ENCODE measurements around the gene KCNQ1.

Gene KCNQ1

DNA sequence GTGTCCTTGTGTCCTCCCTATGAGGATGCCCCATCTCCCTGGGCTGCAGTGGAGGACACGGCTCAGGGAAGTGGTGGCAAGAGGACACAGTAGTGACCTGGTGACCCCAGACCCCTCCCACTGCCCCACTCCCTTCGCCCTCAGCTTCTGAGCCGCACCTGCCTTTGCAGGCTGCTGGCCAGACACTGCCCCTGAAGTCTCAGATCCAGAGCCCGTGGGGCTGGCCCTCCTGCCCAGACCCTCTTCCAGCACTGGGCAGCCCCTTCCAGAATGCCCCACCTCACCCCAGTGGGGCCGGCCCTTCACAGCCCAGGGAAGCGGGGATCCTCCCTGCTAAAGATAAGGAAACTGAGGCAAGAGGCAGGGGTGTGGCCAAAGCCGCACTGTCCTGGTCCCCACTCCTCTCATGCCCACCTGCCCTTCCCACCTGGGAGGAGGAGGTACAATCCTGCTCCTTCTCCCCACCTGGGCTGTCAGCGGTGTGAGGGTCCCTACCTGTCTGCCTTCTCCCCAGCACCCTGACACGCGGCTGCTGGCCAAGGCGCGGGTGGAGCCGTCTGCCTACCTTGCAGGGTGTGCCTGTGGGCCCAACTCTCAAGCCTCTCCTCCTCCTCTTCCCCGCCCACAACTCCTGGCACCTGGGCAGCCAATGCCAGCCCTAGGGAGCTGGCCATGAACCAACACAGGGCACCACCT lies 17.8 kb upstream of the KCNQ1 start:
- Mint-ChIP-seq H3K9me3 (no peaks in the 10 kb centered on the region), H3K27me3 (ENCODE audit: low read depth) (no peaks in the 10 kb centered on the region), H3K36me3 (ENCODE audit: low read depth) (no peaks in the 10 kb centered on the region), H3K4me3 (no peak overlapping the region), H3K27ac (no peak overlapping the region), H3K4me1 (ENCODE audit: low read depth) (no peaks in the 10 kb centered on the region)

DNA sequence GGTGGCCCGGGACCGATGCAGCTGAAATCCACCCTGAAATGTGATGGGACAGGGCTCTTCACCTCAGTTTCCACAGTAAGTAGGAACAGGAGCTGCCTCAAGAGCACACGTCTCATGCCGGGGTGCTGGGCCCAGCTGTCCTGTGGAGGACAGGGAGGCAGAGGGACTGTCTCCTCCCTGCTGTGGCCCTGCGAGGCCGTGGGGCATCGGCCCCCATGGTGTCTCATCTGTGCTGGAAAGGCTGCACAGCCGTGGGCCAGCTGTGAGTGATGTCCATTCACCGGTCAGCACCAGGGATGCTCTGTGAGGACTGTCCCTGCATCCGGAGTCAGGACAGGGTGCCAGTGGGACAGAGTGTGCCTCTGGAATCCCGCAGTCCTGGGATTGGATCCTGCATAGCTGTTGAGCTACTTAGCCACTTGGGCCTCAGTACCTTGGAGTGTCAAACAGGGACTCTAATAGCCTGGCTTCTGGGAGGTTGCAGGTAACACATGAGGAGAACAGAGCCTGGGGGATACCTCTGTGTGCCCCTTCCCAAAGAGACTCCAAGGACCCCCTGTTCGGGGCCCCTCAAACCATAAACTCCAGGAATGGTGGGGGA lies 17.0 kb upstream of the KCNQ1 start:
- Mint-ChIP-seq H3K36me3 (ENCODE audit: low read depth) (no peaks in the 10 kb centered on the region), H3K4me1 (ENCODE audit: low read depth) (no peaks in the 10 kb centered on the region), H3K27ac (no peak overlapping the region), H3K9me3 (no peaks in the 10 kb centered on the region), H3K27me3 (ENCODE audit: low read depth) (no peaks in the 10 kb centered on the region), H3K4me3 (no peak overlapping the region)

DNA sequence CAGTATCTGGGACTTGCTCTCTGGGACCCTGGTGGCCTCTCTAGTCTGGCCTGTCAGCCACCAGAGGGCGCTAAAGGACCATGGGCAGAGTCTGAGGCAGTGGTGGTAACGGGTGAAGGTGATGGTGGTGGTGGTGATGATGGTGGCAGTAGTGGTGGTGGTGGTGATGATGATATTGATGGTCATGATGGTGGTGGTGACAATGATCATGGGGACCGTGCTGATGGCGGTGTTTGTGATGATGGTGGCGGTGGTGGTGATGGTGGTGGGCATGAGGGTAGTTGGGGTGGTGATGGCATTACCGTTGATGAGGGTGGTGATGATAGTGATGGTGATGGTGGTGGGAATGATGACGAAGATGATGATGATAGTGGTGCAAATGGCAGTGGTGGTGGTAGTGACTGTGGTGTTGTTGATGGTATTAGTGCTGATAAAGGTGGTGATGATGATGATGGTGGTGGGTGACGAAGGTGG lies 16.4 kb upstream of the KCNQ1 start:
- no peak overlapping the region for H3K27ac Mint-ChIP-seq
- H3K4me1 Mint-ChIP-seq (ENCODE audit: low read depth) = no peaks in the 10 kb centered on the region
- no peaks in the 10 kb centered on the region for H3K9me3 Mint-ChIP-seq
- H3K27me3 Mint-ChIP-seq (ENCODE audit: low read depth) = no peaks in the 10 kb centered on the region
- no peak overlapping the region for H3K4me3 Mint-ChIP-seq
- no peaks in the 10 kb centered on the region for H3K36me3 Mint-ChIP-seq (ENCODE audit: low read depth)

DNA sequence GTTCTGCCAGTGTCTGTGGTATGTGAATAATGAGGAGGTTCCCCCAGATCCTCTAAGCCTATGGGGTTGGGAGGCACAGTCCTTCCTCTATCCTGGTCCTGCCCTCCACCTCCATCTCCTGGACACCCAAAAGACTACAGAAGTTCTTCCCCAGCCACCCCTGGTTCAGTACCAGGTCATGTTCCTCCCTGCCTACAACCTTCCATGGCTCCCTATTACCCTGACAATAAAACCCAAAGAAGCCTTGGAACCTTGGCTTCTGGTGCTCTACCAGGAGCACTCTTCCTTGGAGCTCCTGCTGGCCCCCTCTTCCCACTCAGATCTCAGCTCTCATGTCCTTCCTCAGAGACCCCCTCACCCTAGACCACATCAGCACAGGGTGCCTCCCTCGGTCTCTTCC lies 13.4 kb upstream of the KCNQ1 start:
- H3K27ac Mint-ChIP-seq = no peak overlapping the region
- no peaks in the 10 kb centered on the region for H3K36me3 Mint-ChIP-seq (ENCODE audit: low read depth)
- no peak overlapping the region for H3K4me3 Mint-ChIP-seq
- H3K27me3 Mint-ChIP-seq (ENCODE audit: low read depth) = no peaks in the 10 kb centered on the region
- no peaks in the 10 kb centered on the region for H3K4me1 Mint-ChIP-seq (ENCODE audit: low read depth)
- no peaks in the 10 kb centered on the region for H3K9me3 Mint-ChIP-seq

DNA sequence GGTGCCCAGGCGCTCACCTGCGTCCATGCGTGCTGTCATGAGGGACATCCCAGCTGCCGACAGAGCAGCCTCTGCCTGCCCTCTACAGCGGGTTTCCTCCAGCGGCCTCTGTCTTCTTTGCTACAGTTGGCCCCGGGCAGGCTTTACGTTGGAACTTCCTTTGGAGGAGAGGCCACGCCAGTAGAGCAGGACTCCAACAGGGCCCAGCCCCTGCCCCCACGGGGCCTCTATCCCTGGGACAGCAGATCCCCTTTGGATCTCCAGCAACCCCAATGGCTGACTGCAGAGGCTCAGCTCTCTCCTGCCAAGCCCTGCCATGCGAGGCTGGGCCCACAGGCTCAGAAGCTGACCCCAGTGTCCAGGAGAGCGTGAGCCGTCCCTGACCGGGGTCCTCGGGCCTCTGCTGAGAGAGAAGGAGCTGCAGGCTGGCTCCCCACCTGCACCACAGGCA lies 12.6 kb upstream of the KCNQ1 start:
- Mint-ChIP-seq H3K36me3 (ENCODE audit: low read depth) (no peaks in the 10 kb centered on the region), H3K4me3 (no peak overlapping the region), H3K27me3 (ENCODE audit: low read depth) (no peaks in the 10 kb centered on the region), H3K27ac (no peak overlapping the region), H3K9me3 (no peaks in the 10 kb centered on the region), H3K4me1 (ENCODE audit: low read depth) (no peaks in the 10 kb centered on the region)

DNA sequence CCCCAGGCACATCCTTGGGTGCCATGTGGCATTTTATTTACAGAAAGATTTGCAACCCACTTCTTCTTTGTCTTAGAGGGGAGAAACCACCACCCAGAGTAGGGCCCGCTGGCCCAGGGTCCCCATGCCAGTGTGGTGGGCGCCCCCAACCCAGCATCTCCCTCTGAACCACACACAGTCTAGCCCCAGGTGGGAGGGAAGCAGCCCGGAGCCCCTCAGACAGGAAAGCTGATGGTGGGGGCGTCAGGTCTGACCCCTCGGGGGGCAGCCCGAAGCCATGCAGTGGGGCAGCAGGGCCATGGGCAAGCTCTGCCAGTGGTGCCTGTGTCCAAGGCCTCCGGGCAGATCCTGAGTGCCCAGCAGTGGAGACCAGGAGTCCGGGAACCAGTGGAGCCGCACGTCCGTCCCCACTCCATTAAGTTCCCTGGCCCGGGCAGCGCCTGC lies 12.2 kb upstream of the KCNQ1 start:
- Mint-ChIP-seq H3K36me3 (ENCODE audit: low read depth) (no peaks in the 10 kb centered on the region), H3K4me1 (ENCODE audit: low read depth) (no peaks in the 10 kb centered on the region), H3K27me3 (ENCODE audit: low read depth) (no peaks in the 10 kb centered on the region), H3K27ac (no peak overlapping the region), H3K4me3 (no peak overlapping the region), H3K9me3 (no peaks in the 10 kb centered on the region)

DNA sequence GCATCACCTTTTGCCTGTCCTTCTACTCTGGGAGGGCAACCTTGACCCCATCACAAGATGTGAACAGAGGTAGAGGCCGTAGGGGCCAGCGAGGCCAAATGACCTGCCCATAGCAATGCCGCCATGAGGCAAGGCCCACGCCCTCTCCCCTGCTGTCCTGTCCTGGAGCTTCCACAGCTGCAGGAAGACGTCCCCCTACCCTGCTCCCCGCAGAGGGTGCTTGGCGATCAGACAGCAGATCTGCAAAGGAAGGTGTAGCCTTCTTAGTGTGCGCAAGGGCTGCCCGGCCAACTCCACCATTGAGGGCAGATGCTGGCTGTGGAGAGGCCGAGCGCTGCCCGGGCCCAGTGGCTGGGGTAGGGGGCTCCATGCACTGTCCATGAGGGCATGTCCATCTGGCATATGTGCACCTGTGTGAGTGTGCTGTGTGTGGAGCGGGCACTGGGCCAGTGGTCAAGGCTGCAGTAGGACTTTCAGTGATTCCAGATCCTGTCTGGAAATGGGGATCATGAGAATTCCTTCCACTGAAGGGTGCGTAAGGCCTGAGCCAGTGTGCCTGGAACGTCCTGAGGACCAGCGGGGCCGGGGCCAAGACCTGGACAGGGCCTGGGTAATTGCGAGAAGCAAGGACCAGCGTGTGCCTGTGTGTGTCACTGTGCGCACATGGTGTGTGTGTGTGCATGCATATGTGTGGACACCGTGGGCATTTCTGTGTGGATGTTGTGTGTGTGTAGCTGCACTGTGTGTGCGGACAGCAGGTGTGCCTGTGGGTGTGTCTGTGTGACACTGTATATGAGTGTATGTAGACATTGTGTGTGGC lies 11.5 kb upstream of the KCNQ1 start:
- Mint-ChIP-seq H3K27me3 (ENCODE audit: low read depth) (no peaks in the 10 kb centered on the region), H3K4me1 (ENCODE audit: low read depth) (no peaks in the 10 kb centered on the region), H3K27ac (no peak overlapping the region), H3K9me3 (no peaks in the 10 kb centered on the region), H3K36me3 (ENCODE audit: low read depth) (no peaks in the 10 kb centered on the region), H3K4me3 (no peak overlapping the region)

DNA sequence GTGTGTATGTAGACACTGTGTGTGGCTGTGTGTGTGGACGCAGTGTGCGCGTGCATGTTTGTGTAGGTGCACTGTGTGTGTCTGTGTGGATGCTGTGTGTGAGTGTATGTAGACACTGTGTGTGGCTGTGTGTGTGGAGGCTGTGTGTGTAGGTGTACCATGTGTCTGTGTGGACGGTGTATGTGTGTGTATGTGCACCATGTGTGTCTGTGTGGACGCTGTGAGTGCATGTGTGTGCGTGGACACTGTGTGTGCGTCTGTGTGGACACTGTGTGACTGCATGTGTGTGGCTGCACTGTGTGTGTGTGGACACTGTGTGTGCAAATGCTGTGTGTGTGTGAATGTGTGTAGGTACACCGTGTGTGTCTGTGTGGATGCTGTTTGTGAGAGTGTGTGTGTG lies 10.8 kb upstream of the KCNQ1 start:
- Mint-ChIP-seq H3K9me3 (no peaks in the 10 kb centered on the region), H3K36me3 (ENCODE audit: low read depth) (no peaks in the 10 kb centered on the region), H3K4me1 (ENCODE audit: low read depth) (no peaks in the 10 kb centered on the region), H3K27ac (no peak overlapping the region), H3K27me3 (ENCODE audit: low read depth) (peaks cover 3% of the 10 kb centered on the region), H3K4me3 (no peak overlapping the region)

DNA sequence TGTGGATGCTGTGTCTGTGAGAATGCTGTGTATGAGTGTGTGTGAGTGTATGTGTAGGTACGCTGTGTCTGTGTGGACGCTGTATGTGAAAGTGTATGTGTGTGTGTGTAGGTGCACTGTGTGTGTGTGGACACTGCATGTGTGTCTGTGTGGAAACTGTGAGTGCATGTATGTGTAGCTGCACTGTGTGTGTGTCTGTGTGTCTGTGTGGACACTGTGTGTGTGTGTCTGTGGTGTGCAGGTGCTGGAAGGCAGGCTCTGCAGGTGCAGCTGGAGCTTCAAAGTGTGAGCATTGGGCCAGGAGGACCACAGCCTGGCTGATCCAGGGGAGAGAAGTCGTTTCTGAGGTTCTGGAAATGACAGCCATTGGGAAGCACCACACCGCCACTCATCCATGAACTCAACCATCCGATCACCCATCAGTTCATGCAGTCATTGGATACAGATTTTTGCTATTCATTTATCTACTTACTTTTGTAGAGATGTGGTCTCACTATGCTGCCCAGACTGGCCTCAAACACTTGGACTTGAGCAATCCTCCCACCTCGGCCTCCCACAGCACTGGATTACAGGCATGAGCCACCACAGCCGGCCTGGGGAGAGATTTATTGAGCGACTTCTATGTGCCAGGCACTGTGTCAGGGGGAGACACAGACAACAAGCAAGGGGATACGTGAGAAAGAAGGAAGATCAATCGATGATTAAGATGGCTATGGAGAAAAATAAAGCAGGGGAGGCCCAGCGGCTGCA lies 10.1 kb upstream of the KCNQ1 start:
- Mint-ChIP-seq H3K9me3 (no peaks in the 10 kb centered on the region), H3K4me1 (ENCODE audit: low read depth) (no peaks in the 10 kb centered on the region), H3K4me3 (no peak overlapping the region), H3K27me3 (ENCODE audit: low read depth) (peaks cover 3% of the 10 kb centered on the region), H3K27ac (no peak overlapping the region), H3K36me3 (ENCODE audit: low read depth) (no peaks in the 10 kb centered on the region)

DNA sequence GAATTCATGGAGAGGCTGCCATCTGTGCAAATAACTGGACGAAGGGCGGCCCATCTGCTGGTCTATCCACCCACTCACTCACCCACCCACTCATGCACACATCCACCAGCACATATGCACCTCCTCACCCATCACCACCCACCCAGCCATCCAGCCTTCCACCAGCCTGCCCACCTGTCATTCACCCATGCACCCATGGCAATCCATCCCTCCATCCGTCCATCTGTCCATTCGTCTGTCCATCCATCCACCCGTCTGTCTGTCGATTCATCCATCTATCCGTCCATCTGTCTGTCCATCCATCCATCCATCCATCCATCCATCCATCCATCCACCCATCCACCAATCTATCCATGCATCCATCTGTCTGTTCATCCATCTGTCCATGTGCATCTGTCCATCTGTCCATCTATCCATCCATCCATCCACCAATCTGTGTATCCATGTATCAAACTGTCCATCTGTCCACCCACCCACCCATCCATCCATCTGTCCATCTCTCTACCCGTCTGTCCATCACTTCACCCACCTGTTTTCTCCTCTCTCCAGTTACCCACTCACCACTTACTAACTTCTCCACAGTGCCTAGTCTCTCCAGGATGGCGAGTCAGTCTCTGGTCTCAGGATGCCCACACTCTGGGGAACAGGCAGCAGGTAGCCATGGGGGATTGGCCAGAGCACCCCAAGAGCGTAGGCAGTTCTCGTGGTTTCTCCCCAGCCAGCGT lies 9.4 kb upstream of the KCNQ1 start:
- no peak overlapping the region for H3K27ac Mint-ChIP-seq
- H3K27me3 Mint-ChIP-seq (ENCODE audit: low read depth) = peaks cover 5% of the 10 kb centered on the region
- H3K9me3 Mint-ChIP-seq = no peaks in the 10 kb centered on the region
- no peak overlapping the region for H3K4me3 Mint-ChIP-seq
- no peaks in the 10 kb centered on the region for H3K36me3 Mint-ChIP-seq (ENCODE audit: low read depth)
- no peaks in the 10 kb centered on the region for H3K4me1 Mint-ChIP-seq (ENCODE audit: low read depth)

DNA sequence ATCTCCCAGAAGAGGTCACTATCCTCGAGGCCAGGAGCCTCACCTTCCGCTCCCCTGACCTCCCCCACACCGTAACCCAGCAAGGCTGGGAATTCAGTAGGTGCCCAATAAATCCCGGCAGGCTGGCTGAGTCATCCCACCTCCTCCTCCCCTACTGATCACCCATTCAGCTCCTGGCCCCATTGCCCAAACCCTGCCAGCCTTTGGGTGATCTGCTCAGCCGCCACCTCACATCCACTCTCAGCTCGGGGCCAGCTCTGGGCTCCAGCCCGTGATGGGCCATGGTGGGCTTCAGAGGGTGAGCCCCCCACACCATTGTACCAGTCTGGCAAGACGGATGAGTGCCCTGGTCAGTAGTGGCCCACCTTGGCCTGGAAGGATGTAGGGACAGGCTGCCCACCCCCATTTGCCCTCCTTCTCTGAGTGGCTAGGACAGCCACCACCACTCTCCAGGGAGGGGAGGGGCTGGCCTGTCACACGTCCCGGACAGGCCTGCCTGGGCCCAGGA lies 8.7 kb upstream of the KCNQ1 start:
- Mint-ChIP-seq H3K4me1 (ENCODE audit: low read depth) (no peaks in the 10 kb centered on the region), H3K27me3 (ENCODE audit: low read depth) (peaks cover 6% of the 10 kb centered on the region), H3K27ac (no peak overlapping the region), H3K9me3 (no peaks in the 10 kb centered on the region), H3K36me3 (ENCODE audit: low read depth) (no peaks in the 10 kb centered on the region), H3K4me3 (no peak overlapping the region)

DNA sequence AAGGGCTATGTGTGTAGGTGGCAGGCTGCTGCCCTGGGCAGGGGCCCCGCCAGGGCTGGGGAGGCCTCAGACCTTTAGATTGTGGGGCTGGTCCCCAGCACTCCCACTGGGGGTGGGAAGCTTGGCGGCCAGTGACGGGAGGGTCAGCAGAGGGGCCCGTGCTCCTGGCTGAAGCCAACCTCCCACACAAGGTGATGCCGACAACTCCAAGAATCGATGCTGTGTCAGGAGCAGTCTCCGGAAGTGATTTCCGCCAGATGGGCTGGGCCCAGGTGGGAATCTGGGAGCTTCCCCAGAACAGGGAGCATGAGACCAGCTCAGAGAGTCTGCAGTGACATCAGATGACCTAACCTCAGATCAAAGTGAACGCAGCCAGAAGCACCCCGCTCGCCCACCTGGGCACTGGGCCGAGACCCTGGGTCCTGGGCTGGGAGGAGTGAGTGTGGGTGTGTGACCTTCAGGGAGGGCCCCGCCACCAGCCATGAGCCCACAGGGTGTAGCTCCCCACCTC lies 8.2 kb upstream of the KCNQ1 start:
- no peaks in the 10 kb centered on the region for H3K4me1 Mint-ChIP-seq (ENCODE audit: low read depth)
- no peaks in the 10 kb centered on the region for H3K9me3 Mint-ChIP-seq
- no peak overlapping the region for H3K4me3 Mint-ChIP-seq
- H3K36me3 Mint-ChIP-seq (ENCODE audit: low read depth) = no peaks in the 10 kb centered on the region
- no peak overlapping the region for H3K27ac Mint-ChIP-seq
- H3K27me3 Mint-ChIP-seq (ENCODE audit: low read depth) = peaks cover 6% of the 10 kb centered on the region

DNA sequence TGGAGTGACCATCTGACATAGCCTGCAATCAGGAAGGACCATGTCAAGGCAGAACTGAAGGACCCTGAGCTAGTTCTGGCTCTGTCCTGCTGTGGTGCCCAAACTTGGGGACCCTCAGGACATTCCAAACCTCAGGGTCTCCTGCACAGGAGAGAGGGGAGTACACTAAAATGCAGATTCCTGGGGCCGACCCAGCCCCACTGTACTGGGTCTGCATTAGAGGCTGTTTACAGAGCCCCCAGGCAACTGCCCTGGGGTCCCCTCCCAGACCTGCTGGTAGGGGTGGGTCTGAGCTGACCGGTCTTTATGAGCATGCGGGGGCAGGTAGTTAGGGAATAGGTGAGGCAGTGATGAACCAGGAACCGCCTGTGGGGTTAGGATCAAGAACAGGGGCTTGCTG lies 7.3 kb upstream of the KCNQ1 start:
- H3K4me1 Mint-ChIP-seq (ENCODE audit: low read depth) = no peaks in the 10 kb centered on the region
- H3K4me3 Mint-ChIP-seq = no peak overlapping the region
- H3K27me3 Mint-ChIP-seq (ENCODE audit: low read depth) = peaks cover 7% of the 10 kb centered on the region
- no peak overlapping the region for H3K27ac Mint-ChIP-seq
- H3K9me3 Mint-ChIP-seq = no peaks in the 10 kb centered on the region
- H3K36me3 Mint-ChIP-seq (ENCODE audit: low read depth) = no peaks in the 10 kb centered on the region
